ENCODE measurements around the gene OPRM1.
"Not testable (repeated sequence)": the region's sequence is repeated elsewhere in the genome, so short reads cannot be mapped to it uniquely, and the experiment has no call there.

OPRM1 gene

GRCh38 chr6:154039231-154039842 is at the start of gene OPRM1:
Gene OPRM1, plus strand, starts transcription at chr6:154039240. Its CDS starts 305 bp downstream, at chr6:154039545.
- DNase-seq = no peak

GRCh38 chr6:153989989-153990388 is 49.1 kb upstream of the OPRM1 start:
- no peak for DNase-seq

- no peak for DNase-seq
These were observed 45.0 kb upstream of the OPRM1 start for GRCh38 chr6:153994004-153994403.

GRCh38 chr6:153994811-153995210 is 44.2 kb upstream of the OPRM1 start:
- no peak for DNase-seq

- no peak for DNase-seq
These were observed 41.8 kb upstream of the OPRM1 start for GRCh38 chr6:153997221-153997620.

- no peak for DNase-seq
These were observed 37.4 kb upstream of the OPRM1 start for GRCh38 chr6:154001494-154002285.

- no peak for DNase-seq
These were observed 36.1 kb upstream of the OPRM1 start for GRCh38 chr6:154002894-154003293.

GRCh38 chr6:154010371-154010770 is 28.7 kb upstream of the OPRM1 start:
- DNase-seq = no peak

GRCh38 chr6:154012852-154013251 is 26.2 kb upstream of the OPRM1 start:
- no peak for DNase-seq

- no peak for DNase-seq
These were observed 21.3 kb upstream of the OPRM1 start for GRCh38 chr6:154017786-154018185.

- DNase-seq = no peak
These were observed 8.4 kb upstream of the OPRM1 start for GRCh38 chr6:154030646-154031045.

- DNase-seq = no peak
These were observed 2.0 kb downstream of the OPRM1 start for GRCh38 chr6:154041001-154041400.

- DNase-seq = no peak
These were observed 14.1 kb downstream of the OPRM1 start for GRCh38 chr6:154053141-154053540.

- DNase-seq = no peak
These were observed 17.5 kb downstream of the OPRM1 start for GRCh38 chr6:154056536-154056935.

- no peak for DNase-seq
These were observed 18.1 kb downstream of the OPRM1 start for GRCh38 chr6:154057098-154057497.

- no peak for DNase-seq
These were observed 20.1 kb downstream of the OPRM1 start for GRCh38 chr6:154058963-154059680.

GRCh38 chr6:154060076-154060475 is 21.0 kb downstream of the OPRM1 start:
- no peak for DNase-seq

- no peak for DNase-seq
These were observed 31.0 kb downstream of the OPRM1 start for GRCh38 chr6:154070041-154070440.

GRCh38 chr6:154070657-154071056 is 31.6 kb downstream of the OPRM1 start:
- no peak for DNase-seq

- no peak for DNase-seq
These were observed 32.2 kb downstream of the OPRM1 start for GRCh38 chr6:154071236-154071635.

- DNase-seq = no peak
These were observed 32.7 kb downstream of the OPRM1 start for GRCh38 chr6:154071711-154072110.

GRCh38 chr6:154078596-154078995 is 39.6 kb downstream of the OPRM1 start:
- DNase-seq = not testable (repeated sequence)

- no peak for DNase-seq
These were observed 41.6 kb downstream of the OPRM1 start for GRCh38 chr6:154080461-154081189.

Measured in 8988T (cell line).